ENCODE data around the gene WDR54.

DNA sequence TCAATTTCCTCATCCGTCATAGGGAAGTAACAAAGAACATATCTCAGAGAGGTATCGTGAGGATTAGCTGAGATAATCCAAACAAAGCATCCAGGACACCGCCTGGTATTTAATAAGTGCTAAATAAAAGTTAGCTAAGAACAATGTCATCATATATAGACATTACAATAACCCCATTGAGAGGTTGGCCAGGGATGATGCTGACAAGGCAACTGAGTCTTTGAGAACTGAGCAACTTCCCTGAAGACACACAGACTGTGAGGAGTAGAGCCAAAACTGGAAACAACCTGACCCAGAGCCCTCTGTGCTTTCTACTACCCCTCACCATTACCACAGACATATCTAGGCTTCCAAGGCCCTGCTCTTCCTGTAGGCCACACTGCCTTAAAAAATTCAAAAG lies 39.8 kb upstream of the WDR54 start:
- TF ChIP-seq, protein P1, sequence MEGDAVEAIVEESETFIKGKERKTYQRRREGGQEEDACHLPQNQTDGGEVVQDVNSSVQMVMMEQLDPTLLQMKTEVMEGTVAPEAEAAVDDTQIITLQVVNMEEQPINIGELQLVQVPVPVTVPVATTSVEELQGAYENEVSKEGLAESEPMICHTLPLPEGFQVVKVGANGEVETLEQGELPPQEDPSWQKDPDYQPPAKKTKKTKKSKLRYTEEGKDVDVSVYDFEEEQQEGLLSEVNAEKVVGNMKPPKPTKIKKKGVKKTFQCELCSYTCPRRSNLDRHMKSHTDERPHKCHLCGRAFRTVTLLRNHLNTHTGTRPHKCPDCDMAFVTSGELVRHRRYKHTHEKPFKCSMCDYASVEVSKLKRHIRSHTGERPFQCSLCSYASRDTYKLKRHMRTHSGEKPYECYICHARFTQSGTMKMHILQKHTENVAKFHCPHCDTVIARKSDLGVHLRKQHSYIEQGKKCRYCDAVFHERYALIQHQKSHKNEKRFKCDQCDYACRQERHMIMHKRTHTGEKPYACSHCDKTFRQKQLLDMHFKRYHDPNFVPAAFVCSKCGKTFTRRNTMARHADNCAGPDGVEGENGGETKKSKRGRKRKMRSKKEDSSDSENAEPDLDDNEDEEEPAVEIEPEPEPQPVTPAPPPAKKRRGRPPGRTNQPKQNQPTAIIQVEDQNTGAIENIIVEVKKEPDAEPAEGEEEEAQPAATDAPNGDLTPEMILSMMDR (IDR thresholded peaks at IDR 0.05): no peak
- no peak for TF ChIP-seq POLR2A (IDR thresholded peaks at IDR 0.05)

Measured in uterus (tissue), 2 donors.